ENCODE data around the gene PFAS.

- no peak for TF ChIP-seq CTCF (IDR thresholded peaks at IDR 0.05; ENCODE audit: insufficient read depth, low read length, poor library complexity, severe bottlenecking)
- TF ChIP-seq EZH2phosphoT487 (conservative IDR thresholded peaks at IDR 0.05; ENCODE audit: low read length) = no peak
These were observed 23.1 kb upstream of the PFAS start for GRCh38 chr17:8225813-8226535.
